RPMI7951 (cell line): ENCODE measurements around the gene UCP2. TPM values are rescaled to one million over a fixed set of nuclear protein-coding genes. Genes with fewer than 3 reads are reported as not detected.

Experiments used
- DNase-seq: peaks from one replicate; pipeline ENCODE4 v3.0.0-alpha.2; 2012; ENCODE audit warnings: low read depth
- total RNA-seq: library from RNA; depleted of rRNA; stranded (reverse); fragments of >200 nt; shearing (Covaris generic); gene quantifications from 2 replicates; pipeline ENCODE4 v1.2.3, GENCODE V29; 2014

The UCP2 gene
- total RNA-seq, 1 experiment from 2014 or later: 16.1 TPM

DNA sequence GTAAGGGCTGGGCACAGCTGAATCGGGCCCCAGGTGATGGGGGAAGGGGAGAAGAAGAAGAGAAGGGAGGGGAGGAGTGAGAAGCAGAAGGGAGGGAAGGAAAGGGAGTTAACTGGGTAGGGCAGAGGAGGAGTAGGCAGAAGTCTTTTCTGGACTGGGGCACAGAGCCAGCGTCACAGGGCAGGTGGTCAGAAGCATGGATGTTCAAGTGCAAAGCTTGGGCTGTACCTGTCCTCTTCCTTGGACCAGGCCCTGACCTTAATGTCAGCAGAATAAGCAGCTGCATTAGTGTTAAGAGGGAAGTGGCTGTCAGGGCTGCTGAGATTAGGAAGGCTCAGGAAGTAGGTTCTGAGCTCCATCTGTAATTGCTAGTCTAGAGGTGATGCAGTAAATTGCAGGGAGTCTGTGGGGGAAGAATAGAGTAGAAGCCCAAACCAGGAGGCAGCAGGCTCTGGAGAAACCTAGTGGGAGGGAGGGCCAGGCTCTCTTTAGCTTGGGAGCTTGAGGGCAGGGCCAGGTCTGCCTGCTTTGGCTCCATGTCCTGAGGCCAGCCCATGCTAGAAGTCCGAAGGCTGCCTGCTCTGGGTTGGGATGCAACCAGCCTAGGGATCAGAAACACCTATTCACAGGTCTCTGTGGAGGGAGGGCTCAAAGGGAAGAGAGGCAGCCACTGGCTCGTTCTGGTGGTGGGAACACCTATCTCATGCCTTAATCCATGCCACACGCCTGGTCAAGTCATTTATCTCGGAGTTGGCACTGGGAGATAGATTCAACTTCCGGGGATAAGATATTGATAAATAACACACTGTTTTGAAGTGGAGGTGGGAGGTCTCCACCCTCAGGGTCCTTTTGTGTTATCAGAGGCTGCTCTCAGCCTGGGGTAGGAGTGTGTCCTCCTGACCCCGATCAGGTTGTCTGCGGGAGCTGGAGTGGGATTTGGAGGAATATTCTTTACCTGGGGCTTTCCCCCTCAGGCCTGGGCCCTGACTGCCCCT is 28.0 kb upstream of the UCP2 start:
- no peak for DNase-seq

DNA sequence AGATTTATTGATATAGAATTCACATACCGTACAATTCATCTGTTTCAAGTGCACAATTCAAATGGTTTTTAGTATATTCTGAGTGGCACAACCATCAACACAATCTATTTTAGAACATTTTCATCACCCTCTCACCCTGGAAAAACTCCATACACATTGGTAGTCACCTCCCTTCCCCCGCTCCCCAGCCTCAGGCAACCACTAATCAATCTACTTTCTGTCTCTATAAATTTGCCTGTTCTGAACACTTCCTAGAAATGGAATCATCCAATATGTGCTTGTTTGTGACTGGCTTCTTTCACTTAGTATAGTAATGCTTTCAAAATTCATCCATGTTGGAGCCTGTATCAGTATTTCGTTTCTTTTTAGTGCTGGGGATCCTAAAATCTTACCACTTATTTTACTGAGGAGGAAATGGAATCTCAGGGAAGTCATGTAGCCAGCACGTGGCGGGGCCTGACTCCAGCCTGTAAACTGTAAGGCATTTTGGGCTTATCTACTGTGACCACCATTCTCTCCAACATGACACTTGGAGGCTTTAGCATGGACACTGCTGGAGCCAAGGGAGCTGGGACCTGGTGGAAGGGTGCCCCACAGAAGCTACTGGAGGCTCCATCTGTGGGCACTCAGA is 27.1 kb upstream of the UCP2 start:
- DNase-seq: no peak

DNA sequence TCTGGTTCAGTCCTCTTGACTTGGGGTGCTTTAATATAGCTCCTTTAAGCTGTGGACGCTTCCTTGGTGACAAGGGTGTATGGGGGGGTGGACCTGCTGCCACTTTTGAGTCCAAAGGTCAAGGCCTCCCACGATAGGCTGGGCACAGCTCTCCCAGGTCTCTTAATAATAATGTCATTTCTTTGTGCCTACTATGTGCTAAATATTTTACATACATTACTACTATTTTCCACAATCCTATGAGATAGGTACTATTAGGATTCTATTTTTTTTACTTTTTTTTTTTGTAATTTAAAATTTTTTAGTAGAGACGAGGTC is 26.5 kb upstream of the UCP2 start:
- no peak for DNase-seq

DNA sequence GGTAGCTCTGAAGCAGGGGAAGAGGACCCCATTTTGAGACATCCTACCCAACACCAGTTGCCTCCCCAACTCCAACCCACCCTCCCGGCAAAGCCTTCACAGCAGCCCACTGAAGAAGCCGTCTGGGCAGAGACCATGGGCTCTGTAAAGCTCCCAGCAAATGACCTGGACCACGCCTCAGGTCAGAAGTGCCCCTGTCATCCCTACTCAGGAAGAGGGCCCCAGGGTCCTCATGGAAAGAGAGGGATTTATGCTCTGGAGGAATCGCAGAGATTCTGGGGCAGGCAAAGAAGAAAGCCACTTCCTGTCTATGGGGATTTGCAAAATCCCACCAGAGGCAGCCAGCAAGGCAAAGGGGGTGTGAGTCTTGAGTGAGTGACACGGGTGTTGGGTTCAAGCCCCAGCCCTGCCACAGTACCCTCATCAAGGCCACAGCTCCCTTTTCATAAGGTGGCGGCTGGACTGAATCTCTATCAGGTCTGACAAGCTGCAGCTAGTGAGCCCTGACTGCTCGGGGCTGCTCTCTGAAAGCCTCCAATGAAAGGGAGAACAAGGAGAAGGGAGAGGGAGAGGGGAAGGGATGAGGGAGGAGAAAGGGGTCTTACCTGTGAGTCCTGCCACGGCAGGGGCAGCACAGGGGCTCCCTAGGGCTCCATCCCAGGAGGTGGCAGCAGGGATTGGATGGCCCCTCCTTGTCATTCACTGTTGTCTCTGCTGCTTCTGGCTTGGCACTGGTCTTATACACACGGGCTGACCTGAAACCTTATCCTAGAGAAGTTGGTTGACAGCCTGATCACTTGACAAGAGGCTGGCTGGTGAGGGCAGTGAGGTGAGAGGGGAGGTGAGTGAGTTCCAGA is 26.0 kb upstream of the UCP2 start, which contains the start of gene UCP3:
TSS of gene UCP3 (minus strand) at position 713 of the 857 bp plus-strand sequence. CDS start 2,043 bp downstream, outside the sequence.
- DNase-seq: no peak

DNA sequence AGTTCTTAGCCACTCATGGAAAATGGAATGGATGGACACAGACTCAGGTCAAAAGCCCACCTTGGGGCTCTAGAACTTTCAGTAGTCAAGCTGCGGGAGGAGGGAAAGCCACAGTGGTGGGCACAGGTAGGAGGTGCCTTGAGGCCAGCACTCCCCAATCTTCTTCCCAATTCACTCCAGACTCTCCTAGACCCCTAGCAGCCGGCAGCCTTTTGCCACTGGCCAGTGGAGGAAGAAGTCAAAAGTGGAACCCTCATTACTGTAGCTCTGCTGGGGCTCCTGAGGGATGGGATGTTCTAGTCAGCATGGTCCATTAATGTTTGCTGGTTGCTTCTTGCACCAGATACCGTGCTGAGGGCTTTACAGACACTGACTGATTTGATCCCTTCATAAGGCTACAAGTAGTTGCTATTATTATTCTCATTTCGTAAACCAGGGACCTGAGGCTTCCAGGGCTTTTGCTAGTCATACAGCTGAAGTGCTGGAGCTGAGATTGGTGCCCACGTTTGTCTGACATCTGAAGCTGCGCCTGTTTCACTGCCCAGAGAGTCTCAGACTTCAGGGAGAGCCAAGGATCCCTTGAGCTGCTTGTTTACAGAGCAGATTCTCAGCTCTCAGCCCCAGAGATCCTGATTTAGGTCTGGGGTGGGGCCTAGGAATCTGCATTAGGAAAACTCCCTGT is 25.2 kb upstream of the UCP2 start:
- no peak for DNase-seq

DNA sequence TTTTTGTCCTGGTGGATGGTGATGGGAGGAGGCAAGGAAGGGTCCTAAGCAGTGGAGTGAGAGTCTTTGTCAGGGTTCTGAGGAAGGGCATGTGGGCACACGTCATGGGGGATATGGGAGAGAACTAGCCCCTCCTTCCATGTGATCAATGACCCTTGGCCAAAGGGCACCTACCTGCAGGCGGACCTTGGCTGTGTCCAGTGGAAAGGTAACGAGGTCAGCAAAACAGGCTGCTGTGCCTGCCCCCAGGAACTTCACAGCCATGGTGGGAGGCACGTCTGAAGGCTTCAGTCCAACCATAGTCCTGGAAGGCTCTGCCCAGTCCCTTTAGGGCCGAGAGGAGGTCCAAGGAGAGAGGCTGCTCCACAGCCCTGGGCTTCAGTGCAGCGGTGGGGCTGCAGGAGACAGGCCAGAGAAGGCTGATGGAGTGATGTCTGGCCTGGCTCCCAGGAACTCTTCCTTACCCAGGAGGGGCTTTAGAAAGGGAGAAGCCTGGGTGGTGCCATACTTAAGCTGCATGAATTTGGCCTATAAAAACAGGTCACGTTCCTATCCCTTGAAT is 24.2 kb upstream of the UCP2 start:
- no peak for DNase-seq

DNA sequence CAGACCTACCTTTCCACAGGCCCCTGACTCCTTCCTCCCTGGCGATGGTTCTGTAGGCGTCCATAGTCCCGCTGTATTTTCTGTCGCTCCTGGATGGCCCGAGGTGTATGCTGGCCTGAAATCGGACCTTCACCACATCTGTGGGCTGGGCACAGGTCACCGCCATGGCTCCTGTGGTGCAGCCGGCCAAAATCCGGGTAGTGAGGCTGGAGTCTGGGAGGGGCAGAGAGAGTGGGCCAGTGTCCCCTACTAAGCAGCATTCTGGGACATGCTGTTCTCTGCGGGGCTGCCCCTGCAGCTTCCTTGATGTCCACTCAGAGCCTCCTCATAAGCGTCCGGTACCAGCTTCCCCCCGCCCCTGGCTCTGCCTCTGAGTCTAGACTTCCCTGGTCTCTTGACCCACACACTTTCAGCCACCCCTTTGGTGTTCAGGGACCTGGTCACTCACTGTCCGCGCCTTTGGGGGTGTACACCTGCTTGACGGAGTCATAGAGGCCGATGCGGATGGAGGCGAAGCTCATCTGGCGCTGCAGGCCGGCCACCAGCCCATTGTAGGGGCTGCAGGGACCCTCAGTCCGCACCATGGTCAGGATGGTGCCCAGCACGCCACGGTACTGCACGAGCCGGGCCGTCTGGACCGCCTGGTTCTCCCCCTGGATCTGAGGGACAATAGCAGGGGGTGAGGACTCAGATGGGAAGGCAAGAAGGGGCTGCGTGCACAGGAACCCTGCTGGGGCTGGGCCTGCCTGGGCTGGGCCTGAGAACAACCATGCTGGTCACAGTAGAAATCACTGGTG is 23.3 kb upstream of the UCP2 start:
- no peak for DNase-seq

DNA sequence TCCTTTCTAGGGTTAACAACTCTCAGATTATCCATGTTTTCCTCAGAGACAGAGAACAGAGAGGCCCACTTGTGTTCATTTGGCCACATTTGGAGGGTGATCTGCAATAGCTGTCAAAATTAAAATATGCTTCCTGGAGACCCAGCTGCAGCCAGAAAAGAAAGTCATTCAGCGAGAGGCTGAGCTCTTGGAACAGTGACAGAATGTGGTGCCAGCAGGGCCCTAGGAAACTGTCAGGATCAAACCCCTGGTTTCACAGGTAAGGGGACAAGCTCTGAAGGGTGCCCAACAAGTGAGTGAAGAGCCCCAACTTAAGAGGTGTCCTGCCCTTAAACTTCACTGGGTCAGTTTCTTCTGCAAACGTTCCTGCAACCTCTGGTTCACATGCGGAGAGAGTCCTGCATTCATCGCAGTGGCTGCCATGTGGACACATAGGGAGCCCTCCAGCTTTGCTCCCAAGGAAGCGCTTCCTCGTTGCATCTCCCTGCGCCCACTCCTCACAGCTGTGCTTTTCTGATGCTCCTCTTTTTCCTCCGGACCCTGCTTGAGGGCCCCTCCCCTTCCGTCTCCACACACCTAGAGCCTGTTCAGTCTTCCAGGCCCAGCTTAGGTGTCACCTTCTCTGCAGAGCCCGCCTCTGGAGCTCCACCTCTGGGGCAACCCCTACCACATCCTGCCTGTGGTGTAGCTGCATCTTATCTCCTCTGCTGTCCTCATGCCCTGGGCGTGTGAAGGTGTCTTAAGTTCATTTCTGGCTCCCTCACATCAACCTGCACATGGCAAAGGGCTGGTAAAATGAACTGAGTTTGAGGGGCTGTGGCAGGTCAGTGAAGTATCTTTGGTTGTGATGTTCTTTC is 22.3 kb upstream of the UCP2 start:
- DNase-seq: no peak

DNA sequence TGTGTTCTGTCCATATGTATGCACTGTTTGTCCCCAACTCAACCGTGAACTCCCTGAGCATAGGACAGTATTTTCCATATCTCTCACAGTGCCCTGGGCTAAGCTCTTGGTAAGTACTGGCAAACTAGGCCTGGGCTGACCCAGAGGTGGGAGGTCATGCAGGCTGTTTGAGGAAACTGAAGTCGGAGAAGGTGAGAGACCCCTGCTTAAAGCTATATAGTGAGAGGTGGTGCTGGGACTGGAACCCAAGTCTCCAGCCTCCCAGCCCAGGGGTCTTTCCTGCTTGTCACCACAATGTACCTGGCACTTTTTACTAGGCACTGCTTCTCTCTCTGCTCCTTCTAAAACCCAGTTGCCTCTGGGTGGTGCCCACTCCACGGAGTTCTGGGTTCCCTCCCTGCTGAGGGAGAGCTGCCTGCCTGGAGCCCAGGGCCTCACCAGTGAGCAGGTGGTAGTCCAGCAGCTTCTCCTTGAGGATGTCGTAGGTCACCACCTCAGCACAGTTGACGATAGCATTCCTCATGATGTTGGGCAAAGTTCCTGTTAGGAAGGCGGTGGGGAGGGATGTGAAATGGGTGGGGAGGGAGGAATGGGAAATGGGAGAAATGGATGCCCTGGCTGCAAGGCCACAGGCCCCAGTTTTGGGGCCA is 21.5 kb upstream of the UCP2 start:
- no peak for DNase-seq

DNA sequence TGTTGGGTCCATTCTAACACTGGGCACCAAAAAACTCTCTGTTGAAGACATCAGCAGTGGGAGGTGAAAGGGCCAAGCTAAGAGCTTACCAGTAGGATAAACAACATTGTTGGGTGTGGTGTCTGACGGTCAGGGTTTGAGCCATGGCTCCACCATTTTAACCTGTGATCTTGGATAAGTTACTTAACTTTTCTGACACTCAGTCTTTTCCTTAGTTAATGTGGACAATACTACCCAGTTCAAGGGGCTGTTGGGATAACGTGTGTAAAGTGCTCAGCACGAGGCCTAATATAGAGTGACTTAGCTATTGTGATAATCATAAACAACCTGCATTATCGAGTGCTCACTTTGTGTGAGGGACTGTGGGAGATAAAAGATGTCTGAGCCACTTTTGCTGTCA is 20.2 kb upstream of the UCP2 start:
- no peak for DNase-seq

DNA sequence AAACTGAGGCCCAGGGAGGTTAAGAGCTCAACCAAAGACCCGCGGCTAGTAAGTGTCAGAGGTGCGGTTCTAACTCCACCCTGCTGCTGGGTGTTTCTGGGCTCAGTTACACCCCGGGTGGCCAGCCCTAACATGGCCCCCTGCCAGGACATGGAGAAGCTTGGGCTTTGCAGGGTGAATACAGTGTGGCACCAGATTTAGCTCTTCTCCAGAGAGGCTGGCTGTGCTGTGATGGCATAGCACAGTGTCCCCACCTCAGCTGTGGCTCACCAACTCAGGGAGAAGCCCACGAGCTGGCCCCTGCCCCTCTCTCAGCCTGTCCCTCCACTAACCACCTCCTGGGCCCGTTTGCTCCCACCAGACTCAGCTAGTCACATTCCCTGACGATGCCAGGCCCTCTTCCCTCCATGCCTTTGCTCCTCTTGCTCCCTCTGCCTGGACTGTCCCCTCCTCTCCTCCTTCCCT is 19.2 kb upstream of the UCP2 start:
- no peak for DNase-seq

DNA sequence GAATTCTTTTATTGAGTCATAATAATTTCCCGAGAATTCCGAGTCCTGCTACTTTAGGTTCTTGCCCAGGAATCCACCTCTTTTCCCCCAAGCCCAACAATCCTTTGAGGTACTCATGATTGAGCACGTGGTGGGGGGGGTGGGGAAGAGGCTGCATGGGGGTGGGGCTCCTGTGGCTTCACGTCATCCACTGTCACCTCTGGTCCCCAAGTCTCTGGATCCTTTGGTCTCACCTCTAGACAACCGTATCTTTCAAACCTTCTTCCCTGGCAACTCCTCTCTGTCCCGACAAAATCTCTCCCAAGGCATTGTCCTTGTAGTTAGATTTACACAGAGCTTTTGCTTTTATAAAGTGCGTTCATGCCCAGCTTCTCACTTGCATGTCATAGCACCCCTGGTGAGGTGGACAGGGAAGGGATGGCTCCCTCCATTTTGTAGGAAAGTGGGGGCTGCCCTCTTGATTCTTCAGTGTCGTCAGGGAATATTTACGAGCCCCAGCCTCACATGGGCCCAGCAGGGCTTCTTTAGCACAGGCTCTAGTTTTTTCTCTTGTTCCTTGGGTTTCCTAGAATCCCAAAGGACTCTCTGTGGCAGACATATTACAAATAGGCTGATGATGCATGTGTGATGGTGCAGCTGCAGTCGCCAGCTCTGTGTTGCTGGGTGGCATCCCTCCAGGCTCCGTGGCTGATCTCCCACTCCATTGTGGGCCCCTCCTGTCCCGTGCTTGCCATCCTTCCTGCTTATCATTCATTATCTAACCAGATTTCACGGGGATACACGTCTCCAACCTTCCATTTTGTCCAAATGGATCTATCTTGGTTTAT is 17.9 kb upstream of the UCP2 start:
- DNase-seq: no peak

DNA sequence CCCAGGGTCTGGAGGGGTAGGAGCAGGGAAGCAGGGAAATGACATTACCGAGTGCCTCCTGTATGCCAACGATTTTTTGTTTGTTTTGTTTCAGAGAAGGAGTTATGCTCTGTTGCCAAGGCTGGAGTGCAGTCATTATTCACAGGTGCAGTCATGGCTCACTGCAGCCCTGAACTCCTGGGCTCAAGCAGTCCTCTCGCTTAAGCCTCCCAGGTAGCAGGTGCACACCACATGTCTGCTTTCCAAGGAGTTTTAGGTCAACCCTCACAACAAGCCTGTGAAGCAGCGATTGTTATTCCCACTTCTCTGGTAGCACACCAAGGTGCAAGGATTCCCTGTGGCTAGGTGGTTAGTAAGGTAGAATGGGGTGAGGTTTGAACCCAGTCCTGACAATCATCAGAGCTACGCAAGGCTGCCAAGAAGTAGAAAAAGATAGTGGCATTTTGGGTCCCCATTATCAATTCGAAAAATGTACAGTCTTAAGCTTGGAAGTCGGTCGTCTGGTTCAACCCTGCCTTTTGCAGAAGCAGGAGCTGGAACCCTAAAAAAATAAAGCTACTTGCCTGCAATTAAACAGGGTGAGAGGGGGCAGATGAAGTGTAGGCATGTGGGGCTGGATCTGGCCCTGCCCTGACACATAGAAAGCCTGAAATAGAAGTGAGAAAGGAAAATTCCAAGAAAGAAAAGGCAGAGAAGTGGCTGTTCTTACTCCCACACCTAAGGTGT is 17.1 kb upstream of the UCP2 start:
- DNase-seq: no peak

DNA sequence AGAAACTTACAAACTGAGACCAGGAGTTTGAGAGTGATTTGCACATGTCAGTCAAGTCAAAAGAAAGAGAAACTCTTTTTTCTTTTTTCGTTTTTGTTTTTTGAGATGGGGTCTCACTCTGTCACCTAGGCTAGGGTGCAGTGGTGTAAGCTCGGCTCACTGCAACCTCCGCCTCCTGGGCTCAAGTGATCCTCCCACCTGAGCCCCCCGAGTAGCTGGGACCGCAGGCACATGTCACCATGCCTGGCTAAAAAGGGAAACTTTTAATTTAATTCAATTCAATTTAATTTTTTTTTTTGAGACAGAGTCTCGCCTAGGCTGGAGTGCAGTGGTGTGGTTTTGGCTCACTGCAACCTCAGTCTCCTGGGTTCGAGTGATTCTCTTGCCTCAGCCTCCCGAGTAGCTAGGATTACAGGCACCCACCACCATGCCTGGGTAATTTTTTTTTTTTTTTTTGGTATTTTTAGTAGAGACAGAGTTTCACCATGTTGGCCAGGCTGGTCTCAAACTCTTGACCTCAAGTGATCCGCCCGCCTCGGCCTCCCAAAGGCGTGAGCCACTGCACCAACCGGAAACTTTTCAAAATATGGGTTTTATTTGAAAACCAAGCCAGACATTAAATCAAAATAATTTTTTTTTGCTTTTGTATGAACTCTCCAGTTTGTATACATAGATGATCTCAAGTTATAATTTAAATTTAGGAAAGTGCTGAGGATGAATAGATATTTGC is 16.4 kb upstream of the UCP2 start:
- no peak for DNase-seq

DNA sequence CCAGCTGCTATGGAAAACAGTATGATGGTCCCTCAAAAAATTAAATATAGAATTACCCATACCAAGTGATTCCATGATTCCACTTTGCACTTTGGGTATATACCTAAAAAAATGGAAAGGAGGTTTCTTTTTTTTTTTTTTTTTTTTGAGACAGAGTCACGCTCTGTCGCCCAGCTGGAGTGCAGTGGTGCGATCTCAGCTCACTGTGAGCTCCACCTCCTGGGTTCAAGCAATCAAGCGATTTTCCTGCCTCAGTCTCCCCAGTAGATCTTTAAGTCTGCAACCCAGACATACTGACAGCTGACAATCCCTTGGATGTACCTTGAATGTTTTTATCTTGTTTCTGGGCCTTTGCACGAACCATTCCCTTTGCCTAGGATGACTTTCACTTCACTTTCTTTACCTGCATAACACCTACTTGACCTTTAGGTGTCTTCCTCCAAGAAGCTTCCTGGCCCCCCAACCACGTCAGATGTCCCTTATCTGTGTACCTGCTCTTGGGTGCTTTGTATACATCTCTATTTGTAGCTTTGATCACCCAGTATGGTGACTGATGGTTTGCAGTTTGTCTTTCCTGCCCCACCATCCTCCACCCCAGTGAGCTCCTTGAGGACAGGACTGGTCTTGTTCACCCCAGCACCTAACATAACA is 14.6 kb upstream of the UCP2 start:
- DNase-seq: no peak

DNA sequence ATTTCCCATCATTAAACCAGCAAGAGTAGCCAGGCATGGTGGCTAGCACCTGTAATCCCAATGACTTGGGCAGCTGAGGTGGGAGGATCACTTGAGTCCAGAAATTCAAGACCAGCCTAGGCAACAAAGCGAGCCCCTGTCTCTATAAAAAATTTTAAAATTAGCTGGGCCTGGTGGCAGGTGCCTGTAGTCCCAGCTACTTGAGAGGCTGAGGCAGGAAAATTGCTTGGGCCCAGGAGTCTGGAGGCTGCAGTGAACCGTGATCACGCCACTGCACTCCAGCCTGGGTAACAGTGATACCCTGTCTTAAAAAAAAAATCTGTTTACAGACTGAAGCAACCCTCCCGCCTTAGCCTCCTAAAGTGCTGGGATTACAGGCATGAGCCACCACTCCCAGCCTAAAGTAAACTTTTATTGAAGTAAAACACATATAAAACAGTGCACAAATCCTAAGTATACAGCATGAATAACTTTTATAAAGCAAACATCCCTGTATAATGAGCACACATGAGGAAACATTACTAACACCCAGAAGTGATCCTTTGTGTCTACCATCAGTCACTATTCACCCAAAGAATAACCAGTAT is 13.6 kb upstream of the UCP2 start:
- DNase-seq: no peak
